Fibroblast of the aortic adventitia (primary cell): Measurements from ENCODE around the gene GRIK1. TPM values are rescaled to one million over a fixed set of nuclear protein-coding genes. Genes with fewer than 3 reads are reported as not detected.

Experiments used
- DNase-seq: peaks from one replicate; pipeline ENCODE4 v3.0.0-alpha.2; 2010; ENCODE audit warnings: low read depth
- H3K4me3 ChIP-seq: 2 replicates; pipeline ENCODE4 v1.5.1; 2011; ENCODE audit warnings: low read depth, mild to moderate bottlenecking, control low read depth, low read length, moderate library complexity
- CTCF ChIP-seq: IDR thresholded peaks from 2 replicates; pipeline ENCODE4 v1.5.1; 2011; ENCODE audit warnings: mild to moderate bottlenecking, low read length, control low read depth, inconsistent platforms; ENCODE audit not compliant: insufficient read depth
- total RNA-seq: library from RNA; depleted of rRNA; stranded (reverse); fragments of >200 nt; gene quantifications from 2 replicates; pipeline ENCODE4 v1.2.3, GENCODE V29; 2012; ENCODE audit warnings: low replicate concordance

The GRIK1 gene
- total RNA-seq, 1 donor: 0.81 TPM

GRCh38 chr21:29638138-29638537 is 301.7 kb downstream of the GRIK1 start:
- TF ChIP-seq CTCF: no peak
- DNase-seq: no peak
- no peak overlapping the region for H3K4me3 ChIP-seq

GRCh38 chr21:29637553-29637952 is 302.2 kb downstream of the GRIK1 start:
- TF ChIP-seq CTCF: no peak
- H3K4me3 ChIP-seq: no peak overlapping the region
- no peak for DNase-seq

- TF ChIP-seq CTCF: no peak
- H3K4me3 ChIP-seq: no peak overlapping the region
- DNase-seq: no peak
These were observed 302.7 kb downstream of the GRIK1 start for GRCh38 chr21:29637134-29637533.

GRCh38 chr21:29634418-29634817 is 305.4 kb downstream of the GRIK1 start:
- H3K4me3 ChIP-seq: no peak overlapping the region
- no peak for DNase-seq
- no peak for TF ChIP-seq CTCF

GRCh38 chr21:29633756-29634155 is 306.0 kb downstream of the GRIK1 start:
- no peak for TF ChIP-seq CTCF
- DNase-seq: no peak
- H3K4me3 ChIP-seq: no peak overlapping the region

- no peak for TF ChIP-seq CTCF
- H3K4me3 ChIP-seq: no peak overlapping the region
- DNase-seq: no peak
These were observed 309.4 kb downstream of the GRIK1 start for GRCh38 chr21:29630441-29630840.

- TF ChIP-seq CTCF: no peak
- H3K4me3 ChIP-seq: no peak overlapping the region
- no peak for DNase-seq
These were observed 311.9 kb downstream of the GRIK1 start for GRCh38 chr21:29627905-29628304.
